ENCODE measurements around the gene ITLN1. TPM values are rescaled to one million over a fixed set of nuclear protein-coding genes. Genes with fewer than 3 reads are reported as not detected.
"Not testable (repeated sequence)": the region's sequence is repeated elsewhere in the genome, so short reads cannot be mapped to it uniquely, and the experiment has no call there.

The ITLN1 gene
- total RNA-seq, 1 experiment from 2014 or later = not detected

- Mint-ChIP-seq H3K27ac (ENCODE audit: low read depth, unreplicated experiment) (no peak overlapping the region), H3K9me3 (ENCODE audit: unreplicated experiment) (no peaks in the 10 kb centered on the region), H3K4me3 (ENCODE audit: unreplicated experiment) (no peak overlapping the region), H3K27me3 (ENCODE audit: insufficient read depth, unreplicated experiment) (no peaks in the 10 kb centered on the region), H3K36me3 (ENCODE audit: insufficient read depth, unreplicated experiment) (no peaks in the 10 kb centered on the region), H3K4me1 (ENCODE audit: insufficient read depth, unreplicated experiment) (peaks cover 1% of the 10 kb centered on the region)
- no peak for TF ChIP-seq CTCF (IDR thresholded peaks at IDR 0.05; ENCODE audit: unreplicated experiment)
- intact Hi-C loops (cut with micrococcal nuclease) = no loop called here
- no peak for DNase-seq (ENCODE audit: unreplicated experiment)
- CTCF ChIA-PET = interaction anchor here (0.6 to 1.9 kb wide), 4 partner anchors 15 to 123 kb away, joined by 4 to 8 read pairs (median 5); no protein-coding TSS in a partner anchor
- POLR2A ChIA-PET = no interaction called here
- no TSS peak for BruUV-seq (replicated peaks)
Measured at GRCh38 chr1:160880216-160880615, 4.8 kb downstream of the ITLN1 start.

GRCh38 chr1:160879056-160879455 is 5.9 kb downstream of the ITLN1 start:
- ChIA-PET POLR2A (no interaction called here), CTCF (interaction anchor here (0.6 to 1.9 kb wide), 4 partner anchors 14 to 348 kb away, joined by 3 to 8 read pairs (median 6); no protein-coding TSS in a partner anchor)
- Mint-ChIP-seq H3K27ac (ENCODE audit: low read depth, unreplicated experiment) (no peak overlapping the region), H3K4me3 (ENCODE audit: unreplicated experiment) (no peak overlapping the region), H3K27me3 (ENCODE audit: insufficient read depth, unreplicated experiment) (no peaks in the 10 kb centered on the region), H3K4me1 (ENCODE audit: insufficient read depth, unreplicated experiment) (peaks cover 6% of the 10 kb centered on the region), H3K36me3 (ENCODE audit: insufficient read depth, unreplicated experiment) (no peaks in the 10 kb centered on the region), H3K9me3 (ENCODE audit: unreplicated experiment) (no peaks in the 10 kb centered on the region)
- no TSS peak for BruUV-seq (replicated peaks)
- no peak for TF ChIP-seq CTCF (IDR thresholded peaks at IDR 0.05; ENCODE audit: unreplicated experiment)
- intact Hi-C loops (cut with micrococcal nuclease) = no loop called here
- DNase-seq (ENCODE audit: unreplicated experiment) = no peak

GRCh38 chr1:160877221-160877620 is 7.8 kb downstream of the ITLN1 start:
- no peaks in the 10 kb centered on the region for H3K36me3 Mint-ChIP-seq (ENCODE audit: insufficient read depth, unreplicated experiment)
- BruUV-seq (replicated peaks) = no TSS peak
- POLR2A ChIA-PET = interaction anchor here (0.5 kb wide), 1 partner anchor 98 kb away, joined by 4 read pairs; no protein-coding TSS in a partner anchor
- no peak overlapping the region for H3K4me3 Mint-ChIP-seq (ENCODE audit: unreplicated experiment)
- H3K27ac Mint-ChIP-seq (ENCODE audit: low read depth, unreplicated experiment) = no peak overlapping the region
- CTCF ChIA-PET = interaction anchor here (0.5 to 1.5 kb wide), 9 partner anchors 9 to 1891 kb away, joined by 3 to 9 read pairs (median 3); partner anchors contain the start of gene CD244
- no peaks in the 10 kb centered on the region for H3K27me3 Mint-ChIP-seq (ENCODE audit: insufficient read depth, unreplicated experiment)
- TF ChIP-seq CTCF (IDR thresholded peaks at IDR 0.05; ENCODE audit: unreplicated experiment) = no peak
- H3K9me3 Mint-ChIP-seq (ENCODE audit: unreplicated experiment) = no peaks in the 10 kb centered on the region
- H3K4me1 Mint-ChIP-seq (ENCODE audit: insufficient read depth, unreplicated experiment) = peaks cover 6% of the 10 kb centered on the region
- DNase-seq (ENCODE audit: unreplicated experiment) = no peak
- intact Hi-C loops (cut with micrococcal nuclease) = no loop called here

- POLR2A ChIA-PET = no interaction called here
- BruUV-seq (replicated peaks) = no TSS peak
- Mint-ChIP-seq H3K27me3 (ENCODE audit: insufficient read depth, unreplicated experiment) (no peaks in the 10 kb centered on the region), H3K4me3 (ENCODE audit: unreplicated experiment) (no peak overlapping the region), H3K4me1 (ENCODE audit: insufficient read depth, unreplicated experiment) (peaks cover 6% of the 10 kb centered on the region), H3K36me3 (ENCODE audit: insufficient read depth, unreplicated experiment) (no peaks in the 10 kb centered on the region), H3K27ac (ENCODE audit: low read depth, unreplicated experiment) (no peak overlapping the region), H3K9me3 (ENCODE audit: unreplicated experiment) (no peaks in the 10 kb centered on the region)
- intact Hi-C loops (cut with micrococcal nuclease) = no loop called here
- DNase-seq (ENCODE audit: unreplicated experiment) = no peak
- TF ChIP-seq CTCF (IDR thresholded peaks at IDR 0.05; ENCODE audit: unreplicated experiment) = no peak
- CTCF ChIA-PET = interaction anchor here (0.5 to 1.3 kb wide), 6 partner anchors 8 to 1890 kb away, joined by 3 to 4 read pairs (median 3); partner anchors contain the start of gene CD244
Measured at GRCh38 chr1:160876311-160876710, 8.7 kb downstream of the ITLN1 start.

- H3K27ac Mint-ChIP-seq (ENCODE audit: low read depth, unreplicated experiment); H3K4me3 Mint-ChIP-seq (ENCODE audit: unreplicated experiment); DNase-seq (ENCODE audit: unreplicated experiment); H3K9me3 Mint-ChIP-seq (ENCODE audit: unreplicated experiment); H3K4me1 Mint-ChIP-seq (ENCODE audit: insufficient read depth, unreplicated experiment); H3K27me3 Mint-ChIP-seq (ENCODE audit: insufficient read depth, unreplicated experiment); BruUV-seq (replicated peaks); H3K36me3 Mint-ChIP-seq (ENCODE audit: insufficient read depth, unreplicated experiment); intact Hi-C loops (cut with micrococcal nuclease); POLR2A ChIA-PET; CTCF ChIA-PET: not testable (repeated sequence)
Measured at GRCh38 chr1:160875591-160875990, 9.4 kb downstream of the ITLN1 start.

All from MCF 10A (cell line).